ENCODE results near the gene MALT1. TPM values are rescaled to one million over a fixed set of nuclear protein-coding genes. Genes with fewer than 3 reads are reported as not detected.
A peak's percentile ranks its signal among the peaks of the same experiment; 100 is the strongest.

MALT1 gene
- total and polyA plus RNA-seq, 2 donors (not counting 1 experiment from before 2014, with no cell fraction given), result 18.0 to 25.5 TPM

DNA sequence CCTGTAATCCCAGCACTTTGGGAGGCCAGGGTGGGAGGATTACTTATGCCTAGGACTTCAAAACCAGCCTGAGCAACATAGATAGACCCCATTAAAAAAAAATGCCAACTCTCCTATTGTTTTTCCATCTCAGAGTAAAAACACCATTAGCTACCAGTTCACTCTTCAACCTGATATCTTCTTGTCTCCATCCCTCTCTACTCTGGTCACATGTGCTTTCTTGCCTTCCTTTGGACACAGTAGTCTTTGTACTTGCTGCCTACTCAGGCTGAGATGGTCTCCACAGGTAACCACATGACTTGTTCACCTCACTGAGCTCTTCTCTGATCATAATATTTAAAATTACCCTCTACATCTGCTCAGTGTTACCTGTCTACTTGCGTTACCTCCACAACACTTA is 5.0 kb downstream of the MALT1 start:
- Histone ChIP-seq H3K4me1 (ENCODE audit: control insufficient read depth, extremely low read depth, insufficient read depth, low read length) (peaks cover 2% of the 10 kb centered on the region), H3K27ac (ENCODE audit: insufficient read depth, low read length) (no peak overlapping the region), H4K20me1 (ENCODE audit: control insufficient read depth, extremely low read depth, insufficient read depth, low read length) (no peaks in the 10 kb centered on the region), H3K9ac (ENCODE audit: insufficient read depth, low read length) (no peak overlapping the region), H2AFZ (ENCODE audit: low read length) (no peak overlapping the region), H3K79me2 (ENCODE audit: control insufficient read depth, insufficient read depth, low read length) (peaks cover 25% of the 10 kb centered on the region), H3K36me3 (ENCODE audit: control insufficient read depth, insufficient read depth, low read length) (no peaks in the 10 kb centered on the region), H3K9me3 (ENCODE audit: control insufficient read depth, insufficient read depth, low read depth, low read length) (no peaks in the 10 kb centered on the region), H3K27me3 (ENCODE audit: control insufficient read depth, insufficient read depth, low read length) (no peaks in the 10 kb centered on the region), H3K4me3 (replicated peaks in 1 of 4; ENCODE audit: control extremely low read depth in 1 of 4, insufficient read depth in 1 of 4, low read depth in 3 of 4, low read length in 4 of 4) (no peak overlapping the region), H3K4me2 (ENCODE audit: extremely low read depth, insufficient read depth, low read length) (no peak overlapping the region)
- DNase-seq (ENCODE audit: low read depth in 2 of 2), result no peak
- TF ChIP-seq EZH2 (IDR thresholded peaks at IDR 0.05; ENCODE audit: low read length, missing control alignments), result no peak
- TF ChIP-seq, protein P1, sequence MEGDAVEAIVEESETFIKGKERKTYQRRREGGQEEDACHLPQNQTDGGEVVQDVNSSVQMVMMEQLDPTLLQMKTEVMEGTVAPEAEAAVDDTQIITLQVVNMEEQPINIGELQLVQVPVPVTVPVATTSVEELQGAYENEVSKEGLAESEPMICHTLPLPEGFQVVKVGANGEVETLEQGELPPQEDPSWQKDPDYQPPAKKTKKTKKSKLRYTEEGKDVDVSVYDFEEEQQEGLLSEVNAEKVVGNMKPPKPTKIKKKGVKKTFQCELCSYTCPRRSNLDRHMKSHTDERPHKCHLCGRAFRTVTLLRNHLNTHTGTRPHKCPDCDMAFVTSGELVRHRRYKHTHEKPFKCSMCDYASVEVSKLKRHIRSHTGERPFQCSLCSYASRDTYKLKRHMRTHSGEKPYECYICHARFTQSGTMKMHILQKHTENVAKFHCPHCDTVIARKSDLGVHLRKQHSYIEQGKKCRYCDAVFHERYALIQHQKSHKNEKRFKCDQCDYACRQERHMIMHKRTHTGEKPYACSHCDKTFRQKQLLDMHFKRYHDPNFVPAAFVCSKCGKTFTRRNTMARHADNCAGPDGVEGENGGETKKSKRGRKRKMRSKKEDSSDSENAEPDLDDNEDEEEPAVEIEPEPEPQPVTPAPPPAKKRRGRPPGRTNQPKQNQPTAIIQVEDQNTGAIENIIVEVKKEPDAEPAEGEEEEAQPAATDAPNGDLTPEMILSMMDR (conservative IDR thresholded peaks at IDR 0.05 in 1 of 2, IDR thresholded peaks at IDR 0.05 in 1 of 2; ENCODE audit: low read depth in 1 of 2, low read length in 2 of 2), result no peak

DNA sequence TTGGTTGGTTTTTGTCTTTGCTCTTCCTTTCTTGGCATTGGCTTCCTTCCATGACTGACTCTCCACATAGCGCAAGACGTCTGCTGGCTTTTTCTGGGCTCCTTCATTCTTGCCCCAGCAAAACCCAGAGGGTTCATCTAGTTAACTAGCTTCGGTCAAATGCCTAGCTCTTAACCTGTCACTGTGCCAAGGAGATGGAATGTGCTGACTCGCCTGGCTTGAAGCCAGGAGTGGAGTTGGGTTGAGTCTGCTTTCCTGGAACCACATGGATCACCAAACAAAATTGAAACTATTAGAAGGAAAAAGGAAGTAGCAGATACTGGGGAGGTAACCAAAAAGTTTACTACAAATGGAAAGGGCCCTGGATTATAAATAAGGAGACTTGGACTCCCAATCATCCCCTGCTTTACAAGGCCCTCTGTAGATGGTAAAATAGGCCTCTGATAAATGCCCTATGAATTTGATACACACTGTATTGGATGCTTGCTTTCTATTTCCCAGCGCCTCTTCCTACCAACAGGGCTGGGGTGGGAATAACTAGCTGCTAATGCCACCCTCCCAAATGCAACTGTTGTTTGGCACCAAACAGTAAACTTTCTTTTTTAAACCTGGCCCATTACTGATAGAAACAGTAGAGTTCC is 11.3 kb downstream of the MALT1 start:
- Histone ChIP-seq H2AFZ (ENCODE audit: low read length) (no peak overlapping the region), H3K36me3 (ENCODE audit: control insufficient read depth, insufficient read depth, low read length) (no peaks in the 10 kb centered on the region), H3K4me2 (ENCODE audit: extremely low read depth, insufficient read depth, low read length) (no peak overlapping the region), H3K27ac (ENCODE audit: insufficient read depth, low read length) (no peak overlapping the region), H4K20me1 (ENCODE audit: control insufficient read depth, extremely low read depth, insufficient read depth, low read length) (no peaks in the 10 kb centered on the region), H3K27me3 (ENCODE audit: control insufficient read depth, insufficient read depth, low read length) (no peaks in the 10 kb centered on the region), H3K79me2 (ENCODE audit: control insufficient read depth, insufficient read depth, low read length) (no peaks in the 10 kb centered on the region), H3K9ac (ENCODE audit: insufficient read depth, low read length) (no peak overlapping the region), H3K4me3 (replicated peaks in 1 of 4; ENCODE audit: control extremely low read depth in 1 of 4, insufficient read depth in 1 of 4, low read depth in 3 of 4, low read length in 4 of 4) (no peak overlapping the region), H3K4me1 (ENCODE audit: control insufficient read depth, extremely low read depth, insufficient read depth, low read length) (no peaks in the 10 kb centered on the region), H3K9me3 (ENCODE audit: control insufficient read depth, insufficient read depth, low read depth, low read length) (no peaks in the 10 kb centered on the region)
- TF ChIP-seq EZH2 (IDR thresholded peaks at IDR 0.05; ENCODE audit: low read length, missing control alignments), result no peak
- DNase-seq (ENCODE audit: low read depth in 2 of 2), result peak; percentile 76 to 84

DNA sequence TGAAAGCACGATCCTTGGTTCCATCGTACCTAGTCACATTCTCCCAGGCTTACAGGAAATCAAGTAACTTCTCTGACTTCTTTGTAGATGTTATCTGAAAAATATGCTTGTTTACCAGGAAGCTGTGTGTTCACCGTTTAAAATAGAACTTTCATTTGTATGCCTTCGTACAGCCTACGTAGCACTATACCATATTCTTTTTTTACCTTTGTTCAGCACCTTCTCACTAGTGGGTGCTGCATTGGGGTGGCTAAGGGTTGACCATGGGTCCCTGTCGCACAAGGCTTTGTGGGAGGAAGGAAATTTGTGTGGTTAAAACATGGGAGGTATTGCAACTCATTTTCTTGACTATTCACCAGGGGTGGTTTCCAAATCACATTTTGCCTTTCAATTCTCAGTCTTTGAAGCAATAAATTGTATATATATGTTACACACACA is 16.6 kb downstream of the MALT1 start:
- no peaks in the 10 kb centered on the region for H3K9me3 ChIP-seq (ENCODE audit: control insufficient read depth, insufficient read depth, low read depth, low read length)
- no peak overlapping the region for H3K27ac ChIP-seq (ENCODE audit: insufficient read depth, low read length)
- H3K27me3 ChIP-seq (ENCODE audit: control insufficient read depth, insufficient read depth, low read length), result no peaks in the 10 kb centered on the region
- no peak overlapping the region for H3K4me3 ChIP-seq (replicated peaks in 1 of 4; ENCODE audit: control extremely low read depth in 1 of 4, insufficient read depth in 1 of 4, low read depth in 3 of 4, low read length in 4 of 4)
- H4K20me1 ChIP-seq (ENCODE audit: control insufficient read depth, extremely low read depth, insufficient read depth, low read length), result no peaks in the 10 kb centered on the region
- no peaks in the 10 kb centered on the region for H3K4me1 ChIP-seq (ENCODE audit: control insufficient read depth, extremely low read depth, insufficient read depth, low read length)
- no peak overlapping the region for H2AFZ ChIP-seq (ENCODE audit: low read length)
- no peaks in the 10 kb centered on the region for H3K36me3 ChIP-seq (ENCODE audit: control insufficient read depth, insufficient read depth, low read length)
- H3K4me2 ChIP-seq (ENCODE audit: extremely low read depth, insufficient read depth, low read length), result no peak overlapping the region
- no peak overlapping the region for H3K9ac ChIP-seq (ENCODE audit: insufficient read depth, low read length)
- no peak for DNase-seq (ENCODE audit: low read depth in 2 of 2)
- H3K79me2 ChIP-seq (ENCODE audit: control insufficient read depth, insufficient read depth, low read length), result no peaks in the 10 kb centered on the region
- TF ChIP-seq, protein P1 (conservative IDR thresholded peaks at IDR 0.05 in 1 of 2, IDR thresholded peaks at IDR 0.05 in 1 of 2; ENCODE audit: low read depth in 1 of 2, low read length in 2 of 2), result no peak
- no peak for TF ChIP-seq EZH2 (IDR thresholded peaks at IDR 0.05; ENCODE audit: low read length, missing control alignments)
